SW 1271 (cell line): Measurements from ENCODE around the gene ADAMTS16.
A peak's percentile ranks its signal among the peaks of the same experiment; 100 is the strongest.

Source experiments
- DNase-seq, 2 experiments: peaks; one replicate each; lab custom pipeline; 2025; lab: John Stamatoyannopoulos, UW

Gene ADAMTS16

DNA sequence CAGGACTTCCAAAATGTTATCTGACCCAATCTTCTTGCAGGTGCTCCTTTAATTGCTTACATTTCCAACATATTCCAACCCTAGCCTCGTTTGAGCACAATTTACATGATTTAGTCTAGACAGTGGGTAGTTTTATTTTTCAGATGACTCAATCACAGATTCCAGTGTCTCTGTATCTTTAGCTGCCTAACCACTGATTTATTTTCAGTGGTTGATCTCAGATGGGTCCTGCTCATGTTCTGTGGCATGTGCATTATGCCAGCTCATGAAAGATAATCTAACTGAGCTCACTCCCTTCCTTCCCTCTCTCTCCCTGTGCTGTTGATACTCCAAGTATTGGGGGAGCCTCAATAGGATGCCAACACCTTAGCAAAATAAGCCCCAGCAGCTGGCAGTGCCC is 176.2 kb downstream of the ADAMTS16 start:
- no peak for DNase-seq

DNA sequence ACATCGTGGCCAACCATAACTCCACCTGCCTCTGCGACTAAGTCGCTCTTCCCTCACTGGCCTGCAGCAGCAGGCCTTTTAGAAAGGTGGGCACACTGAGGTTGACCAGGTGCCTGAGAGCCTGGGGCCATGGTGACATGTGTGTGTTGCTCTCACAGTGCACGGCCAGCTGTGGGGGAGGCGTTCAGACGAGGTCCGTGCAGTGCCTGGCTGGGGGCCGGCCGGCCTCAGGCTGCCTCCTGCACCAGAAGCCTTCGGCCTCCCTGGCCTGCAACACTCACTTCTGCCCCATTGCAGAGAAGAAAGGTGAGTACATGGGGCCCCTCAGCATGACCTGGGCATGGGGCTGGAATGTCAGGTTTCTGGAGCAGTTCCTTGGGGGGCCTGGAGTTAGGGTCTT is 177.8 kb downstream of the ADAMTS16 start:
- DNase-seq = no peak

DNA sequence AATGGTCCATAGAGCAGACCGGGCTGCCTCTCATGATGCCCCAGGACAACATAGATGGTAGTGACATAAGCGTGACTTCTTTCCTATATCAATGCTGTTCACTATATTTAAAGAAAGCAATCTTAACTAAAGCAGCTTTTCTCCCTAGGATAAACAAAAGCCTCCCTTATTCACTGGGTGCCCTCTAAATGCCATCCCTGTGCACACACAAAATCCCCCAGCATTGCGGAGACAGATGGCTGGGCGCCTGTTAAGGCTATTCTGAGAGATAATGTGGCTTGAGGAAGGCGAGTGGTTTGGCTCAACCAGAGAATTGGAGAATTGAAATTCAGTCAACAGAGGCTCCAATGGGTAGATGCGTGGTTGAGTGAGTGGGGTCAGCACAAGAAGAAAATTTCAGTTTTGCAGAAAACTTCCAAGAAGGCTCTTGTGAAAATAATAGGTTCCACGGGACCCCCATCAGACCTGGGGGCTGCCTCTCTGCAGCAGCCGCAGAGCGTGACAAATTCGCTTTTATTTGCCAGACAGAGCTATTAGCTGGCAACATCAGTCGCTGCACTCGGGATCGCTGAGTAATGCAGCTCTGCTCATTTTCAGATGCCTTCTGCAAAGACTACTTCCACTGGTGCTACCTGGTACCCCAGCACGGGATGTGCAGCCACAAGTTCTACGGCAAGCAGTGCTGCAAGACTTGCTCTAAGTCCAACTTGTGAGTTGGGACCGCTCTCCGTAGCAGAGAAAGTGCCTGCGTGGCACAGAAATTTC is 178.5 kb downstream of the ADAMTS16 start:
- no peak for DNase-seq

DNA sequence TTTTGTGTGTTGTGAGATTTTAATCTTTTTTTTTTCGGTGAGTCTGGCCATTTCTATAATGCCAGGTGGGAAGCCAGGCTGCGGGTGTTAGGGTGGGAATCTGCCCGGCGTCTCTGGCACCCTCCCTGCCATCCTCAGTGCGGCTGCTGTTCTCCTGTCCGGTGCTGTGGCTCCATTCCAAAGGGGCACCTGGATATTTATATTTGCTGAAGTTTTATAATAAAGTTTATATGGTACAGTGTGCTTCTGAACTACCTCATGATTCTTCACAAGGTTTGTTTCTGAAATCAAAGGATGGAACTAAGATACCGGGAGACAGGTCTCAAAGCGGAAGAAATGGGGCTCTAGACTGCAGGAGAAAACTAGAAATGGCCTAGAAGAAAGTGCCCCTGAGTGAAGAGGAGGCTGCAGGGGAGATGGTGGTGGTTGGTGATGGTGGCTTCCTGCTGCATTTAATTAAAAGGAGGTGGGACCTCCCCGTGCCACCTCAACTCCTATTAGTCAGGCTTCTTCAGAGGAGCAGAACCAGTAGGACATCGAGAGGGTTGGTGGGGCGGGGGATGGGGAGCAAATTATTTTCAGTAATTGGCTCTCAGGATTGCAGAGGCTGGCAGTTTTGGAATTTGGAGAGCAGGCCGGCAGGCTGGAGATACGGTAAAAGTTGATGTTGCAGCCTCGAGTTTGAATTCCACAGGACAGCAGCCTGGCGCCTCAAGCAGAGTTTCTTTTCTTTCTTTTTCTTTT is 180.1 kb downstream of the ADAMTS16 start:
- no peak for DNase-seq

DNA sequence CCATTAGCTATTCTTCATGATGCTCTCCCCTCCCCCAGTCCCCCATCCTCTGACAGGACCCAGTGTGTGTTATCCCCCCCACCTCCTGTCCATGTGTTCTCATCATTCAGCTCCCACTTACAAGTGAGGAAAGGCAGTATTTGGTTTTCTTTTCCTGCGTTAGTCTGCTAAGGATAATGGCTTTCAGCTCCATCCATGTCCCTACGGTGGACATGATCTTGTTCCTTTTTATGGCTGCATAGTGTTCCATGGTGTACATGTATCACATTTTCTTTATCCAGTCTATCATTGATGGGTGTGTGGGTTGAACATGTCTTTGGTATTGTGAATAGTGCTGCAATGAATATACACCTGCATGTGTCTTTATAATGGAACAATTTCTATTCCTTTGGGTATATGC is 181.0 kb downstream of the ADAMTS16 start:
- no peak for DNase-seq

DNA sequence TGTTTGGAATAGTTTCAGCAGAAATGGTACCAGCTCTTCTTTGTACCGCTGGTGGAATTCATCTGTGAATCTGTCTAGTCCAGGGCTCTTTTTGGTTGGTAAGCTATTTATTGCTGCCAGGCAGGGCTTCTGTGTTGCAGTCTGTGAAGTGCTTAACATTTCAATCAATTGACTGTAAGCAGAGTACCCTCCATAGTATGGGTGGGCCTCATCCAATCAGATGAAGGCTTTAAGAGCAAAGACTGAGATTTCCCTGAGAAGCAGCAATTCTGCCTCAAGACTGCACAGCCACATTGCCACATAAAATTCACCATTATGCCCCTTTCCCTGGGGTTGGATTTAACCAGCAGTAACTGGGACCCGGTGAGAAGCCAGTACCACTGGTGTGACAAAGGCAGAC is 183.4 kb downstream of the ADAMTS16 start:
- DNase-seq = no peak

DNA sequence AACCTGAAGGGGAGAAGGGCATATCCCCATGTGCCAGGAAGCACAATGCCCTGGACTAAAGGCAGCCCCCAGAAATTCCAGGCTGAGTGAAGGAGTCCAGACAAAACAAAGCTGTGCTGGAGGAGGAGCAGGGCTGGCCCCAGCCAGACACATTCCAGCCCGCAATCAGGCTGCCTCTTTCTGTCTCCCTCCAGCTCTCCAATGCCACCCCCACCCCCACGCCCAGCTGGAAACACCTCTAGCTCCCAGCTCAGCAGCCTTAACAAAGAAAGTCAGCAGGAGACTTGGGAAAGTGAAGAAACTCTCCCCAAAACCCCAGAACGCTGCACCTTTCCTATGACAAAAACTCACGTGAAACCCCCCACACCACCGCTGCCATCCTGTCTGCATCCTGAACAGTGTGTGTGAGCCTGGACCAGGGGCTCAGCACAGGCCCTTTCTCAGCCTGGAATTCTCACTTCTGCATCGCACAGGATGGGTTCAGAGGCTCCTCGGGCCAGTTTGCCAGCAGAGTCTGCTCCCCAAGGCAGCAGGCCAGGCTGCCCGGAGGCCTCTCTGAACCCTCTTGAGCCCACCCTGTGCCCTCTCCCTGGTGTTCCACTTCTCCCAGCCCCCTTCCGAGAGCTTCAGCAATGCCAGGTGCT is 186.1 kb downstream of the ADAMTS16 start:
- no peak for DNase-seq

DNA sequence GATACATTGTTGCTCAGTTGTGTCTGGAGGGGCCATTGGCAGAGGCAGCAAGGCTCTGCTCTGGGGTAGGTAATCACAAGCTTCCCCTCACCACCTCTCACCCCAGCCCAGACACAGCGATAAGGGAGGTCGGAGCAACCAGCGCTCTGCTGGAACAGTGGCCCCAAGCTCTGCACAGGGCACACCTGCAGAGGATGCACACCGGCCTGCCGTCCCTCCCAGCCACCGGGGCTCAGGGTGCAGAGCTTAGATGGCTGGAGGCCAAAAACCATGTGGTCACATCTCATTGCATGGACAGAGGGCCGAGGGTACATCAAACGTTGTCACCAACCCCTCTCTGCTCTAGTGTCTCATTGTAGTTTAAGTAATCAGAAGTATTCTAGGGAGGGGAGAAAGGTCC is 187.0 kb downstream of the ADAMTS16 start:
- no peak for DNase-seq

DNA sequence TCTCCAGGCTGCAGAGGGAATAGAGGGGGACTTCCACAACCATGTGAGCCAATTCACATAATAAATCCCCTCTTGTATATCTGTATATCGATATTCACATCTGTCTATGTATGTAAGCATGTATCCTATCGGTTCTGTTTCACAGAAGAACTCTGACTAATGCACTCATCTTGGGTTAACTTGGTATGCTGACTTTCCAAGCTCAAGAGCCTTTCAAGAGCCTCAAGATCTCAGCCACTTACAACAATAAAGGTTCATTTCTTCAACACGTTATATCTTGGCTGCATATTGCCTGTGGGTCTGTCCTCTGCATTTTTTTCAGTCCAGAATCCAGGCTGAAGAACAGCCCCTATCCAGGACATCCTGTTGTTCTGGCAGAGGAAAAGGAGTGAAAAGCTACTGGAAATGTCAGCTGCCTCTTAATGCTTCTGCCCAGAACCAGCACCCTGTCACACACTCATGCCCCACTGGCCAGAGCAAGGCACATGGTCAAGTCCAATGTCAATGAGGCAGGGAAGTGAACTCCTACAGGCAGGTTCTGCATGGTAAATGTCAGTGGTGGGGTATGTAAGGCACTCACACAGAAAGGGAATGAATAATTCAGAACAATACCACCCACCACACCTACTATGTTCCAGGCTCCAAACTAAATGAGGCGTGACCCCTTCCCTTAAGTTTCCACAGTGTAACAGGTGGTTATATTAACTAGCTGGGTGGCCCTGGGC is 190.8 kb downstream of the ADAMTS16 start:
- no peak for DNase-seq

DNA sequence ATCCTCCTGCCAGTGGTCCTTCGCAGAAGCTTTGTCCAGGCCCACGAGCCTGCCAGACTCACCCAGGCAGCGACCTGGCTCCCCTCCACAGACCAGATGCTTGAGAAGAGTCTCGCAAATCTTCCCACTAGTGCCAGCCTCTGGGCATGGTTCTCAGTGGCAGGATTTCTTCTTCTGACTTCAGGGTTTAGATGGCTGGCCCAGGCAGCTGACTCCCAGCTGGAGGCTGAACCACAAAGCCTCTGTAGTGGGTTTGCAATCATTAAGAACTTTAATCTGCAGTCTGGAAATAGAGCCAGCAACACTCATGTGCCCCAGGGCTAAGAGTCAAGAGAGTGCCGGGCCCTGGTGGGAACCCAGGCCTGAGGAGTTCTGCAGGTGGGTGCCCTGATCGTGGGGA is 191.7 kb downstream of the ADAMTS16 start:
- no peak for DNase-seq

DNA sequence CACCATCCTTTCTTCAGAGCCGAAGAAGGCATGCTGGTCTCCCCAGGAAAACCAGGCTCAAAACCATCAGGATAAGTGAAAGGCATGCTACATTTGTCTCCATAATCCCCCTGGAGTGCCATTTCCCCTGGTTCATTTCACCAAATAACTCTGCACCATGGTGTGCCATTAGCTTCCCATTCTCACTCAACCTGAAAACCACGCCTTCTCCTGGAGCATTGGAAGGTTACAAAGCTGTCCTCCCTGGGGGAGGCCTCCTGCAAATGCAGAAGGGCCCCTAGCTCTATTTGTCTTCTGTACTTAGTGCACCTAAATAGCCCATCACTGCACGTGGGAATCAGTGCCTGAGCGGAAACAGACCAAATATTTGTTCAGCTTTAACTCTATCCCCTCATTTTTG is 192.2 kb downstream of the ADAMTS16 start:
- DNase-seq = no peak

DNA sequence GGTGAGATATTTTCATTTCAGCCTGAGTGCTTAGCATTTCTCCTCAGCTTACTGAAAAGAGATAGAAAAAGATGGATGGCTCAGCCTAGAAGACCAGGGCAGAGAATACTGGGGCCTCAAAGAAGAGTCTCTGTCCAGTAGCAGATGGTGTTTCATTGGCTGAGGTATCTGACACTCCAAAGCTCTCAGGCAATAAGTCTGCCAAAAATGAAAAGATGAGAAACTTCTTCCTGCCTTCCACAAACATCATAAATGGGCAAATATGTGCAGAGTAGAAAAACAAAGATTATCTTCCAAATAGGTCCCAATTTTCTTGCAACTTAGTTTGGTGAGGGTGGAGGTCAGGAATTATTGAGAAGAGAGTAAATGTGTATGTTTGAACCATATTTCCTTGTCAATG is 195.0 kb downstream of the ADAMTS16 start:
- no peak for DNase-seq

DNA sequence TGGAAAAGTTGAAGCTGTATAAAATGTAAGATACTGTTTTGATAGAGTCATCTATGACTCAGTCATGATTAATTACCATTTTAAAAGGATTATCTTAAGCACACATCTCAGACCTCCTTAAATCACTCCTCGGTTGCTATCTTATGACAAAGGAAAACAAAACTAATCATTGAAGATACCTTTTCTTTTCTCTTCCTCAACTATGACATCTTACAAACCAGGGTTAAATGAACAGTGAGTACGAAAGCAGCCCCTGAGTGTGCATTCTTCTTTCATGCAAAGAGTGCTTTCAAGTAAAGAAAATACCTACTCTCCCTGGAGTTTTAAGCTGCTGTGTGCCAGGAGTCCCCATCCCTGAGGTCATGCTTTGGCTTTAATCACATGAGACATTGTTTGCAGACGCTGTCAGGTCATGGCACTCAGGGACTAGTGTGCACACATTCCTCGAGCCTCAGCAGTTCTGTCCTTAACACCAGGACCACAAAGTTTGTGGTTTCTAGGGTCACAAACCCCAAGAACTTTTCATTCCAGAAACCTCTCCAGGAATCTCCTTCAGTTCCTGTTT is 195.7 kb downstream of the ADAMTS16 start:
- no peak for DNase-seq

DNA sequence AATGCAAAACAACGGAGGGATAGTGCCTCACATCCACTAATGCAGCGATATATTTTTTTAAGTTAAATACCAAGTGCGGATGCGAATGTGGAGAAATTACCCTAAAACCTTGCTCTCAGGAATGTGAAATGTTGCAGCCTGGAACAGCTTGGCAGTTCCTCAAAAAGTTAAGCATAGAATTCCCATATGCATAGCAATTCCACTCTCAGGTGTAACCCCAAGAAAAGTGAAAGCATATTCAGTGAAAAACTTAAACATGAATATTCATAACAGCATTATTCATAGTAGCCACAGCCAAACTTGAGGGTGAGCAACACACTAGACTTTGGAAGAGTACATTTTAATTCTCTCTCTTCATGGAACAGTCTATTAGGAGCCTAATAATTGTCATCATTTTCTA is 199.1 kb downstream of the ADAMTS16 start:
- DNase-seq = no peak

DNA sequence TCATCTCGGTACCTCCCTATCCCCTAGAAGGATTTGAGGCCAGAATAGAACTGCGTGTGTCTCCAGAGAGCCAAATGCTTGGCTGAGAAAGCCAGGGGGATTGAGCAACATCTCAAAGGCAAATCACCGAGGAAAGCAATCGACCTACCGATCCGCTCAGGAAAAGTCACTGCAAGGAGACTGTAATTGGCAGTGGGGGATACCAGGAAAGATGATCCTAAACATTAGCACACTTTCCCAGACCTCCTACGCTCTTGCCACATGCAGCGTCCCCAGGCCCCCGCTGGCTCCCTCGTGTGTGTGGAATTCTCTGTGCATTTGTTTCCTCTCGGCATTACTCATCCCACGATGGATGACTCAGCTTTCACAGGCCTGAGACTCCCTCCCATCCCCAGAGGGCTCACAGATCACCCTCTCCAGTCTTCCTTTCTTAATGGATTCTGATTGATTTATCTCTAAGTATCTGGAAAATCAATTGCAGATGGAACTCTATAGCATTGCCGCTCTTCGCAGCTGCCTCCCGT is 200.1 kb downstream of the ADAMTS16 start:
- peak in 1 of 2 experiments; percentile 54 for DNase-seq

DNA sequence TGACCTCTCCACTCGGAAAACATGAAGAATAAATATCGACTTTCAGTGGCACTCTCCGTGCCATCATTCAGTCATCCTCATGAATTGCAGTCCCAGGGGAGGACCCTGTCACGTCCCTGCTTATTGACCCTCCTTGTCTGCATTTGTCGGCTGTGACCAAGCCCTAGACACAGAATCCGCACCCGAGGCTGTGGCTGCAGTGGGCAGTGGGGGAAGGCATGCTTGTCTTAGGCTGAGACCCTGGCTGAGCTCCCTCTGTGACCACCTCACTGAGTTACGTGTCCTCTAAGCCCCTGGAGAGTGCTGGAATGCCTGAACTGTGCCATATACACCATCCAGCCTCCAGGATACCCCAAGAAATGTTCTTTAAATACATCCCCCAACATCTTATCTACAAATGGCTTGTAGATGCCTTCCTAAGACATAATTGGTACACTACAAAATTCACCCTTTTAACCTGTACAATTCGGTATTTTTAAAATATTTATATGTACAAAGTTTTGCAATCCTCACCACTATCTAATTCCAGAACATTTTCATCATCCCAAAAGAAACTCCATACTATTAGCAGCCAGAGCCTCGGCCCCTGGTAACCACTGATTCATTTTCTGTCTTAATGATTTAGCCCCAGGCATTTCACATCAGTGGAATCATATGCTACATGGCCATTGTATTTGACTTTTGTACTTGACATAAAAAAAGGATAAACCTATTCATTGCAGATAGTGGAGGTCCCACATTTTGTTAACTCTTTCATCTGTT is 201.6 kb downstream of the ADAMTS16 start:
- DNase-seq = no peak

DNA sequence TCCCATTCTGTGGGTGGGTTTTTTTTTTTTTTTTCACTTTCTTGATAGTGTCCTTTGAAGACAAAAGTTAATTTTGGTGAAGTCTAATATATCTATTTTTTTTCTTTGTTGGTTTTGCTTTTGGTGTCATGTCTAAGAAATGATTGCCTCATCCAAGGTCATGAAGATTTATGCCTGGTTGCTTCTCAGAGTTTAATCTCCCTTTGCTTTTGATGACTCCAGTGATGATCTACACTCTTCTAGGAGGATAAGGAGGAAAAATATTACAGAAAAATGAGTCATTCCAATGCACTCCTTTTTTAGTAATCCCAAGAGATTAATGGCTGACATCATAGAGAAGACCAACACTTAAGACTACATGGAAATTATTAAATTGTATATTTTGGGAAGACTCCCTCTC is 202.7 kb downstream of the ADAMTS16 start:
- no peak for DNase-seq

DNA sequence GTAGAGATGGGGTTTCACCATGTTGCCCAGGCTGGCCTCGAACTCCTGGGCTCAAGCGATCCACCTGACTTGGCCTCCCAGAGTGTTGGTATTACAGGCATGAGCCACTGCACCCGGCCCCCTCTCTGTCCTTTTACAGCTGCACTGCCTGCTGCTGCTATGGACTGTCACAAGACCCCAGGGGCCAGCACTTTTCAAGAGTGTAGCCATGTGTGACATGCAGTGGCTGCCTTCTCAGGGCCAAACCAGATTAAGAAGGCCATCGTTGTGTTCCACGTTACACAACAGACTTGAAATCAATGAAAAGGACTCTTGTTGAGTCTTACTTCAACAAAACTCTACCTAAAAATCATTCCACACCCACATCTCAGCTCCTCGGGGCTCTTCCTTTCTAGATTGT is 203.4 kb downstream of the ADAMTS16 start:
- no peak for DNase-seq

DNA sequence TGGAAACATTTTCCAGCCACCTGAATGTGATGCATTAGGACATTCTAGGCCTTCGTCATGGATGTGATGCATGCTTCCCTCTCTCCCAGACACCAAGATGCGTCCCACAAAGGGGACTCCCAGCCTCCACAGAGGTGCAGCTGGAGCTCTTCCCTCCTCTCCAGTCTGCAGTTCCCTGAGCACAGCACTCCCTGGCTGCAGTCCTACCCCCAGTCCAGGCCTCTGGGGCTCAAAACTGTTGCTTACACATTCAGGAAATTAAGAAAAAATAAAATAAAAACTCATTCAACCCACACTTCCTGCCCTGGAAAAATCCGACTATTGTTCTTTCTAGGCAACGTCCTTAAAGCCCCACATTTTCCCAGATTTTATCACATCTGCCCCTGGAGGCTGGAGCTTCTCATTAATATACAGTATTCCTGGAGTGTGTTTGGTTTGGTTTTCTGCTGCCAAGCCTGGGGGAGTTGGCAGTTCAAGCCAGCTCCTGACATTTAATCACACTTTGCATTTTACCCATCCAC is 204.0 kb downstream of the ADAMTS16 start:
- no peak for DNase-seq

DNA sequence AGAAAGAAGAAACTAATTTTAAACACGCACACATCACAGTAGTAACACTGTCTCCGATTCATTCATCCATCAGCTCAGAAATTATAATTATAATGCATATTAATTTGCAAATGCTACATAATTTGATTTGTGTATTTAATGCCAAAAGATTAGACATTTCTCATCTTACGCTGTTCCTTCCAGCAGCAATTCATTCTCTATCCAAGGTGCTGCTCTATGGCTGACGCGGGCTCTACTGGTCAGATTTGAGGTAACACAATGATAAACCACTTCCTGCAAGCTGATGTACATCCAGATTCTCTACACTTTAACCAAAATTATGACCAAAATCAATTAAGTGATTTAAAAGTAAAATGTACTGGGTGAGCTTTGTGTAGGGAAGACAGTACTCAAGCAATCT is 204.5 kb downstream of the ADAMTS16 start:
- DNase-seq = no peak

DNA sequence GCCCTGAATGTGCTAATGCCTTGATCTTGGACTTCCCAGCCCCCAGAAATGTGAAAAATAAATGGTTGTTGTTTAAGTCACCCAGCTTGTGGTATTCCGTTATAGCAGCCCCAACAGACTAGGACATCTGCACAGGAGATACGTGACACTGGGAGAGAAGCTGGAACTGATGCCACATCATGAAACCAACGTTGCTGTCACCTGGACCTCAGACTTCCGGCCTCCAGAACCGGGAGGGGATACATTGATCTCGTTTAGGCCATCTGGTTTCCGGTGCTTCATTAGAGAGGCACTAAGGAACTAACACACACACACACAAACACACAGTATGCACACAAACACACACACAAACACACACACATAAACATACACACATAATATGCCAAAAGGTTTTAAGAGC is 207.3 kb downstream of the ADAMTS16 start:
- DNase-seq = no peak
